Measurements from ENCODE around the gene TMEM11. TPM values are rescaled to one million over a fixed set of nuclear protein-coding genes. Genes with fewer than 3 reads are reported as not detected.

The TMEM11 gene
- total and polyA plus RNA-seq, 4 donors, result 9.3 to 20.8 (median 11.6) TPM

- no peak for TF ChIP-seq YY1 (IDR thresholded peaks at IDR 0.05)
- TF ChIP-seq JUND (IDR thresholded peaks at IDR 0.05), result no peak
- no peak for TF ChIP-seq SP1 (IDR thresholded peaks at IDR 0.05)
- Histone ChIP-seq H3K36me3 (ENCODE audit: control insufficient read depth in 4 of 4, insufficient read depth in 3 of 4, low read depth in 1 of 4, low read length in 3 of 4) (peaks cover 0 to 8% (median 2%) of the 10 kb centered on the region in 4 donors), H3K4me1 (ENCODE audit: control insufficient read depth in 4 of 4, insufficient read depth in 4 of 4, low read length in 3 of 4) (peaks cover 0 to 7% (median 3%) of the 10 kb centered on the region in 4 donors), H3K9ac (ENCODE audit: low read depth in 1 of 2, low read length in 2 of 2) (no peak overlapping the region), H3K27ac (ENCODE audit: low read depth in 1 of 2, low read length in 2 of 2) (no peak overlapping the region), H3K27me3 (ENCODE audit: control insufficient read depth in 4 of 4, insufficient read depth in 4 of 4, low read length in 3 of 4) (no peaks in the 10 kb centered on the region), H3K4me3 (ENCODE audit: low read depth in 1 of 3, low read length in 3 of 3) (no peak overlapping the region), H3K9me3 (ENCODE audit: control insufficient read depth in 4 of 4, low read length in 3 of 4) (no peaks in the 10 kb centered on the region)
- 97% methylated on average over 6 of the region's 6 CpGs for WGBS
- no peak for DNase-seq (ENCODE audit: low spot score)
Measured at GRCh38 chr17:21172846-21173245, 41.1 kb downstream of the TMEM11 start.

GRCh38 chr17:21171970-21172510, 41.9 kb downstream of the TMEM11 start:
- H3K4me3 ChIP-seq (ENCODE audit: low read depth in 1 of 3, low read length in 3 of 3), result no peak overlapping the region
- DNase-seq (ENCODE audit: low spot score), result no peak
- peaks cover 0 to 8% (median 2%) of the 10 kb centered on the region in 4 donors for H3K36me3 ChIP-seq (ENCODE audit: control insufficient read depth in 4 of 4, insufficient read depth in 3 of 4, low read depth in 1 of 4, low read length in 3 of 4)
- TF ChIP-seq FOXA2 (IDR thresholded peaks at IDR 0.05) (no peak), ZBTB33 (IDR thresholded peaks at IDR 0.05) (no peak), SP1 (IDR thresholded peaks at IDR 0.05) (no peak), RAD21 (IDR thresholded peaks at IDR 0.05) (no peak), HNF4A (conservative IDR thresholded peaks at IDR 0.05) (no peak), GABPA (IDR thresholded peaks at IDR 0.05 in 1 of 2, conservative IDR thresholded peaks at IDR 0.05 in 1 of 2) (no peak), JUND (IDR thresholded peaks at IDR 0.05) (no peak), HNF4G (IDR thresholded peaks at IDR 0.05) (no peak), TAF1 (conservative IDR thresholded peaks at IDR 0.05) (no peak), MAX (IDR thresholded peaks at IDR 0.05) (no peak), EGR1 (IDR thresholded peaks at IDR 0.05; ENCODE audit: low read depth in 2 of 2) (no peak), NR2F2 (IDR thresholded peaks at IDR 0.05) (no peak), FOXA1 (IDR thresholded peaks at IDR 0.05) (no peak)
- TF ChIP-seq, protein P1, sequence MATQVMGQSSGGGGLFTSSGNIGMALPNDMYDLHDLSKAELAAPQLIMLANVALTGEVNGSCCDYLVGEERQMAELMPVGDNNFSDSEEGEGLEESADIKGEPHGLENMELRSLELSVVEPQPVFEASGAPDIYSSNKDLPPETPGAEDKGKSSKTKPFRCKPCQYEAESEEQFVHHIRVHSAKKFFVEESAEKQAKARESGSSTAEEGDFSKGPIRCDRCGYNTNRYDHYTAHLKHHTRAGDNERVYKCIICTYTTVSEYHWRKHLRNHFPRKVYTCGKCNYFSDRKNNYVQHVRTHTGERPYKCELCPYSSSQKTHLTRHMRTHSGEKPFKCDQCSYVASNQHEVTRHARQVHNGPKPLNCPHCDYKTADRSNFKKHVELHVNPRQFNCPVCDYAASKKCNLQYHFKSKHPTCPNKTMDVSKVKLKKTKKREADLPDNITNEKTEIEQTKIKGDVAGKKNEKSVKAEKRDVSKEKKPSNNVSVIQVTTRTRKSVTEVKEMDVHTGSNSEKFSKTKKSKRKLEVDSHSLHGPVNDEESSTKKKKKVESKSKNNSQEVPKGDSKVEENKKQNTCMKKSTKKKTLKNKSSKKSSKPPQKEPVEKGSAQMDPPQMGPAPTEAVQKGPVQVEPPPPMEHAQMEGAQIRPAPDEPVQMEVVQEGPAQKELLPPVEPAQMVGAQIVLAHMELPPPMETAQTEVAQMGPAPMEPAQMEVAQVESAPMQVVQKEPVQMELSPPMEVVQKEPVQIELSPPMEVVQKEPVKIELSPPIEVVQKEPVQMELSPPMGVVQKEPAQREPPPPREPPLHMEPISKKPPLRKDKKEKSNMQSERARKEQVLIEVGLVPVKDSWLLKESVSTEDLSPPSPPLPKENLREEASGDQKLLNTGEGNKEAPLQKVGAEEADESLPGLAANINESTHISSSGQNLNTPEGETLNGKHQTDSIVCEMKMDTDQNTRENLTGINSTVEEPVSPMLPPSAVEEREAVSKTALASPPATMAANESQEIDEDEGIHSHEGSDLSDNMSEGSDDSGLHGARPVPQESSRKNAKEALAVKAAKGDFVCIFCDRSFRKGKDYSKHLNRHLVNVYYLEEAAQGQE (IDR thresholded peaks at IDR 0.05), result no peak
- TF ChIP-seq, protein P2, sequence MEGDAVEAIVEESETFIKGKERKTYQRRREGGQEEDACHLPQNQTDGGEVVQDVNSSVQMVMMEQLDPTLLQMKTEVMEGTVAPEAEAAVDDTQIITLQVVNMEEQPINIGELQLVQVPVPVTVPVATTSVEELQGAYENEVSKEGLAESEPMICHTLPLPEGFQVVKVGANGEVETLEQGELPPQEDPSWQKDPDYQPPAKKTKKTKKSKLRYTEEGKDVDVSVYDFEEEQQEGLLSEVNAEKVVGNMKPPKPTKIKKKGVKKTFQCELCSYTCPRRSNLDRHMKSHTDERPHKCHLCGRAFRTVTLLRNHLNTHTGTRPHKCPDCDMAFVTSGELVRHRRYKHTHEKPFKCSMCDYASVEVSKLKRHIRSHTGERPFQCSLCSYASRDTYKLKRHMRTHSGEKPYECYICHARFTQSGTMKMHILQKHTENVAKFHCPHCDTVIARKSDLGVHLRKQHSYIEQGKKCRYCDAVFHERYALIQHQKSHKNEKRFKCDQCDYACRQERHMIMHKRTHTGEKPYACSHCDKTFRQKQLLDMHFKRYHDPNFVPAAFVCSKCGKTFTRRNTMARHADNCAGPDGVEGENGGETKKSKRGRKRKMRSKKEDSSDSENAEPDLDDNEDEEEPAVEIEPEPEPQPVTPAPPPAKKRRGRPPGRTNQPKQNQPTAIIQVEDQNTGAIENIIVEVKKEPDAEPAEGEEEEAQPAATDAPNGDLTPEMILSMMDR (IDR thresholded peaks at IDR 0.05; ENCODE audit: low read depth, low read length, missing input control), result no peak
- TF ChIP-seq, protein P3, sequence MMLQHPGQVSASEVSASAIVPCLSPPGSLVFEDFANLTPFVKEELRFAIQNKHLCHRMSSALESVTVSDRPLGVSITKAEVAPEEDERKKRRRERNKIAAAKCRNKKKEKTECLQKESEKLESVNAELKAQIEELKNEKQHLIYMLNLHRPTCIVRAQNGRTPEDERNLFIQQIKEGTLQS (IDR thresholded peaks at IDR 0.05), result no peak
- 96% methylated on average over 17 of the region's 17 CpGs for WGBS
- H3K4me1 ChIP-seq (ENCODE audit: control insufficient read depth in 4 of 4, insufficient read depth in 4 of 4, low read length in 3 of 4), result peaks cover 0 to 9% (median 4%) of the 10 kb centered on the region in 4 donors
- H3K9me3 ChIP-seq (ENCODE audit: control insufficient read depth in 4 of 4, low read length in 3 of 4), result no peaks in the 10 kb centered on the region
- H3K27me3 ChIP-seq (ENCODE audit: control insufficient read depth in 4 of 4, insufficient read depth in 4 of 4, low read length in 3 of 4), result no peaks in the 10 kb centered on the region
- H3K27ac ChIP-seq (ENCODE audit: low read depth in 1 of 2, low read length in 2 of 2), result no peak overlapping the region
- H3K9ac ChIP-seq (ENCODE audit: low read depth in 1 of 2, low read length in 2 of 2), result no peak overlapping the region

Measured in liver (tissue), 9 donors.